ENCODE results near the gene CELF2. TPM values are rescaled to one million over a fixed set of nuclear protein-coding genes. Genes with fewer than 3 reads are reported as not detected.

The CELF2 gene
- polyA plus RNA-seq, 1 donor from 2014 or later = 55.5 TPM

- Histone ChIP-seq H3K4me3 (ENCODE audit: low read length) (no peak overlapping the region), H3K36me3 (ENCODE audit: insufficient read depth, low read length) (no peaks in the 10 kb centered on the region), H3K9ac (ENCODE audit: low read length) (no peak overlapping the region), H3F3A (ENCODE audit: insufficient read depth, low read length, poor library complexity, severe bottlenecking) (no peaks in the 10 kb centered on the region), H3K4me2 (ENCODE audit: low read length) (no peak overlapping the region), H3K27me3 (ENCODE audit: insufficient read depth, low read depth, low read length) (no peaks in the 10 kb centered on the region), H3K27ac (ENCODE audit: low read length) (no peak overlapping the region), H2AFZ (ENCODE audit: low read depth, low read length) (no peak overlapping the region), H3K9me2 (ENCODE audit: insufficient read depth, low read length) (no peaks in the 10 kb centered on the region), H3K9me3 (ENCODE audit: low read length) (no peaks in the 10 kb centered on the region), H3K79me2 (replicated peaks; ENCODE audit: insufficient read depth, low read length) (no peaks in the 10 kb centered on the region), H4K20me1 (ENCODE audit: insufficient read depth) (no peaks in the 10 kb centered on the region)
- no peak for TF ChIP-seq TAF1 (IDR thresholded peaks at IDR 0.05; ENCODE audit: low read depth)
- no peak for TF ChIP-seq MXI1 (conservative IDR thresholded peaks at IDR 0.05; ENCODE audit: poor library complexity, severe bottlenecking)
- TF ChIP-seq REST (IDR thresholded peaks at IDR 0.05; ENCODE audit: borderline replicate concordance) = no peak
- no peak for TF ChIP-seq POLR2AphosphoS5 (IDR thresholded peaks at IDR 0.05)
- TF ChIP-seq SMC3 (conservative IDR thresholded peaks at IDR 0.05; ENCODE audit: poor library complexity) = no peak
- no peak for TF ChIP-seq CTCF (IDR thresholded peaks at IDR 0.05; ENCODE audit: poor library complexity, severe bottlenecking)
- no peak for TF ChIP-seq EP300 (conservative IDR thresholded peaks at IDR 0.05; ENCODE audit: poor library complexity, severe bottlenecking)
Observed at GRCh38 chr10:11141571-11142091, 124.0 kb downstream of the CELF2 start.

DNA sequence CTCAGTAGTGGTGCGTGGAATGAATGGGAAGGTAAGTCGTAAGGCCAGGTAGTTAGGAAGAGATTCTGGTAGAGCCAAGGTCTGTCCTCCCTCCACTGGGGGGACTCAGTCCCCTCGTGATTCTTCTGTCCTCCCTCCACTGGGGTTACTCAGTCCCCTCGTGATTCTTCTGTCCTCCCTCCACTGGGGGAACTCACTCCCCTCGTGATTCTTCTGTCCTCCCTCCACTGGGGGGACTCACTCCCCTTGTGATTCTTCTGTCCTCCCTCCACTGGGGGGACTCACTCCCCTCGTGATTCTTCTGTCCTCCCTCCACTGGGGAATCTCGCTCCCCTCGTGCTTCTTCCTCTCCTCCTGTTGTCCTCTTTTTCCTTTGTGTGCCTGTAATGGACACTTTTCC, 125.1 kb downstream of the CELF2 start:
- Histone ChIP-seq H2AFZ (ENCODE audit: low read depth, low read length) (no peak overlapping the region), H3K4me2 (ENCODE audit: low read length) (no peak overlapping the region), H3F3A (ENCODE audit: insufficient read depth, low read length, poor library complexity, severe bottlenecking) (no peaks in the 10 kb centered on the region), H3K79me2 (replicated peaks; ENCODE audit: insufficient read depth, low read length) (no peaks in the 10 kb centered on the region), H3K9me2 (ENCODE audit: insufficient read depth, low read length) (no peaks in the 10 kb centered on the region), H3K27ac (ENCODE audit: low read length) (no peak overlapping the region), H3K36me3 (ENCODE audit: insufficient read depth, low read length) (no peaks in the 10 kb centered on the region), H3K9ac (ENCODE audit: low read length) (no peak overlapping the region), H4K20me1 (ENCODE audit: insufficient read depth) (no peaks in the 10 kb centered on the region), H3K9me3 (ENCODE audit: low read length) (no peaks in the 10 kb centered on the region), H3K4me3 (ENCODE audit: low read length) (no peak overlapping the region), H3K27me3 (ENCODE audit: insufficient read depth, low read depth, low read length) (no peaks in the 10 kb centered on the region)
- no peak for TF ChIP-seq REST (IDR thresholded peaks at IDR 0.05; ENCODE audit: borderline replicate concordance)
- no peak for TF ChIP-seq TAF1 (IDR thresholded peaks at IDR 0.05; ENCODE audit: low read depth)
- TF ChIP-seq RAD21 (conservative IDR thresholded peaks at IDR 0.05) = no peak
- no peak for TF ChIP-seq SMC3 (conservative IDR thresholded peaks at IDR 0.05; ENCODE audit: poor library complexity)
- no peak for TF ChIP-seq CTCF (IDR thresholded peaks at IDR 0.05; ENCODE audit: poor library complexity, severe bottlenecking)
- no peak for TF ChIP-seq MXI1 (conservative IDR thresholded peaks at IDR 0.05; ENCODE audit: poor library complexity, severe bottlenecking)
- TF ChIP-seq EZH2 (IDR thresholded peaks at IDR 0.05; ENCODE audit: borderline replicate concordance, insufficient read depth, low read length, poor library complexity, severe bottlenecking) = no peak
- TF ChIP-seq EP300 (conservative IDR thresholded peaks at IDR 0.05; ENCODE audit: poor library complexity, severe bottlenecking) = no peak
- no peak for TF ChIP-seq POLR2AphosphoS5 (IDR thresholded peaks at IDR 0.05)
